GM19328 (cell line): ENCODE data around the gene SULT4A1.

Experiments used
- ATAC-seq: cut with Tn5 transposase; IDR thresholded peaks from one replicate; pipeline ENCODE4 v1.9.1; 2021; ENCODE audit warnings: mild to moderate bottlenecking, moderate library complexity; ENCODE audit not compliant: unreplicated experiment

The SULT4A1 gene

DNA sequence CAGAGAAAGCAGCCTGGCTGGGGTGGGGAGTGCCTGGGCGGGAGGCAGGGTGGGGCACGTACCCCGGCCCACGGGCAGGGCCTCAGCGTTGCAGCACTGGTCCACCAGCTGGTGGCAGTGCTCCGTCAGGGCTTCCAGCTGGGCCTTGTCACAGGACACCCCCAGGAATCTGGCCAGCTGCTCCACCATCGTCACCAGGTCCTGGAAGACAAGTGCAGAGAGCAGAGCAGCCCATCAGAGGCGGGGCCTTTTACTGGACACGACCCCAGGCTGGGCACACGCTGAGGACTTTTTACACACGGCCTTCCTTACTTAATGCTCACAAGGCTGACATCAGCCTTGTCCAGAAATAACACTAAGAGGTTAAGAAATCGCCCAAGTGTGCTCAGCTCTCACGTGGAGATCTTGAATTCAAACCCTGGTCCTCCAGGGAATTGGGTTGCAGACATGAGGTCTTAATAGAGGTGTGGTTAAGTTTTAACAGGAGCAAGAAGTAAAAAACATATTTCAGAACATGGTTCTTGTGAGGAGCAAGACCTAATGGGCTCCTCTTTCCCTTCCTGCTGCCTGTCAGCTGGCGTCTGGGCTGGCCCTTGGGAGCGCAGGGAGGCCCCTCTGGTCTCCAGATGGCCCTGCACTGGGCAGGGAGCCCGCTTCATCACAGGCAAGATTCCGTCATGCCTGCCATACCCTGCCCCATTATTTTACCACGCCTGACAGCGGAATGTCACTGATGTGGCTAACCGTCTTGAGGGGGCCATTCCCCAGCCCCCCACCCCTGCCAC lies 33.1 kb downstream of the SULT4A1 start:
- no peak for ATAC-seq

DNA sequence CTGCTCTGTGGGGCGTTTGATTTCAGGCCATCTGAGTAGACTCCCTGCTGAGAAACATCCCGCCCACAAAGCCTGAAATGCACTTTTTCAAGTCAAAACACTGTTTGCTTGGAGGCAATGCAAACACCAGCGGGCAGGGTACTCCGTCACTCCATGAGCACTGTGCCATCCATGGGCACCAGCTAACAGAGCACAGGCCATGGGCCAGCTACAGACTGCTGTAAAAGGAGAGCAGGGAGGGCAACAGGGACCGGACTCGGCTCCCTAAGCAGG lies 33.7 kb downstream of the SULT4A1 start:
- no peak for ATAC-seq

DNA sequence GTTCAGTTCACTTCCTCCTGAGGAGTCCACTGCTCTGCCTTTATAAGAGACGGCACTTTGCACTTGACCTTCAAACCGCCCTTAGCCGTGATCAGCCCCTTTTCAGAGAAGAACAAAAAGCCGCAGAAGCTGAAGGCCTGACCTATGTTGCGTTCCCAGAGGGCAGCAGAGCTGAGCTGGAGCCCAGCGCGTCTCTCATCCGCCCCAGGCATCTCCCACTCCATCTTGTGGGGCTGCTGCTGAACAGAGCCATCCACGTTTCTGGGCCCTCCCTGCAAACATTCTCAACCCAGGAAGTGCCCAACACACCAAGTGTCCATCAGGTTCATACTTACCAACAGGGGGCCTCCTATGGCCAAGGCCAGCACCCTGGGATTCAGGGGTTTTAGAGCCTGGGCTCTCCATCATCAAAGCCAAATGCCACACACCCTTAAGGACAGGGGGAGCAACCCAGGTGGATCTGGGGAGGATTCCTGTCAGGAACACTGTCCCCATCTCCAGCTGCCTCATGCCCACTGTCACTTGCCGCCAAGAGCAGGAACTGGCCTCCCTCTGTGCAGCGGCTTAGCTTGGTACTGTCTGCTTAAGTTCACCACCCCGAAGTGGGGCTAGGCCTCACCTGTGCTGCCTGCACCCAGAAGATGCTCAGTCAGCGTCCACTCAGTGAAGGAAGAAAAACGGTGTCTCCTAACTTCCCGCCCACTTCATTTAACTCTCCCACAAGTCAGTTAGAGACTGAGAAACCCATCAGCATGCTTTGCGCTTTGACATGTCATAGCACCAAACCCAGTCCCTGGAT lies 34.2 kb downstream of the SULT4A1 start:
- ATAC-seq: no peak

DNA sequence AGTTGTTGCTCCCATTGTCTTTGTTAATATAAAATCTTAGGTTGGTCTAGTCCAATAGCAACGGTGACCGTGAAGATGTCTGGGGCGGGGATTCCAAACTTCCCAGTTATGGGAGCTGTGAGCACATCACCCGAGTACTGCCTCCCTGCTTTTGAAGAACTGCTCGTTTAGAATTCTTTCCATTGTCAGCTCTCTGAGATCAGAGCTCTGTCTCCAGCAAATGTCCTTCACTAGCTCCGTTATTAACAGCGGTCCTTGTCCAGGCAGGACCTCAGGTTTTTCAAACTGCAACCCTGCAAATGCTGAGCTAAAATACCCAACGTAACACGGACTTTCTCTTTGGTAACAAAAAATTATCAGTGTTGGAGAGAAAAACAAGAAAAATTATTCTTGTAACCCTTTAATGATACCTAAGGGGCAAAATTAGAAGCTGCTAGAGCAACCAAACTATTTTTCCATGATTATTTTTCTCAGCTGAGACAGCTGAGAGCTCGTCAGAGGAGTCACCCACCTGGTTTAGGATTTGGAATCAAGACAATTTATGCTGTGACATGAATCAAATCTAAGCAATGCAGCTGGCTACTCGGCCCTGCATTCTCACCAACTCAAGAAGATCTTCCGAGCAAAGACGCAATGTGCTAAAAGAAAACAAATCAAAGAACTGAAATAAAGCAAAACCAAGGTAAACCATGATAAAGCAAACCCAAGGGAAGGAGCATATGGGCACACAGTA lies 35.1 kb downstream of the SULT4A1 start:
- ATAC-seq: no peak

DNA sequence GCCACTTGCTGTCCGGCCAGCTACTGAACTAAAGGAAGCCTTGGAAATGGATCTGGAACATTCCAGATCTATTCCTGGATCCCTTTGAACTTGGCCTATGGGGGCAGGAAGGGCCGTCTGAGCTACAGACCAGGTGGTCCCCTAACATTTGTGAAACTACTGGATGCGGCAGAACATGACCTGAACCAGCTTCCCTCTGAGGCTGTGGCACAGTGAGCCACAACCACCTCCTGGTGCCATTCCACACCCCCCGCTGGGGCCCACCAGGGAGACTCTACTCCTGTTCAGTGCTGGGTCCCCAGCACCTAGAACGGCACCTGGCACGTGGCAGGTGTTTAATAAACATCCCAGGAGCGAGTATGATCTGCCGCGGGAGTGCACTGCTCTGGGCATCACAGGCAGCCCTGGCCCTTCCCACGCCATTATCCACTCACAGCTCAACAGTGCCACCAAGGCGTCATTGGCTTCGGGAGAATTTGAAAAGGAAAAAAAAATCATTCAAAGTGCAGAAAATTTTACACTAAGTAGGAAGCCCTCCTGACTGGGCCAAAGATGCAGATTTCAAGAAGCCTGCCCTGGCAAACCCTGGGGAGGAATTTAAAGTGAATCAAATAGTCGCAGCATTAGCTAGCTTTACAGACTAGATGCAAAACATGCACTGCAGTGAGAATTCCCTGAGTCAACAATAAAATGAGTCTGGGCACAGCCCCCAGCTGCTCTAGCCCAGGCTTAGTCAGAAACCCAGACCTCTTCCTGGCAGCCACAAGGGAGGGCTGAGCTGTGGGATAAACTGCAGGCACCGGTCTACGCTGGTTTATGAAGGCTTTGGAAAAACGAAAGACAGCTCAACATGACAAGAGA lies 35.9 kb downstream of the SULT4A1 start:
- ATAC-seq: no peak

DNA sequence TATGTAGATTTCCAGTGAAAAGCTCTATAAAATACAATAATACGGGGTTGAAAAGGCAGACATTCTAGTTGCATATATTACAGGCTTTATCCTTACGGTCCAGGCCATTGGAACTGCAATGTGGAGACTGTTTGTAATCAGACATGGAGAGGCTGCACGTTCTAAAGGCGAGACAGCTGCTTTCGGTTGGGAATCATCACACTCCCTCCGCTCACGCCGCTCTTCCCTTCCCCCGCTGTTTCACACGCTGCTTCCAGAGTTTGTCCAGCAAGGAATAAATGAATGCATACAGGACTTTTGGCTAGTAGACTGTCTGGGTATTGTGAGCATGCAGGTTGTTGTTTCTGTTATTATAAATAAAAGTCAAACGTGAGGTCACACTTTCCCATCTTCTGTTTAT lies 36.7 kb downstream of the SULT4A1 start:
- ATAC-seq: no peak

DNA sequence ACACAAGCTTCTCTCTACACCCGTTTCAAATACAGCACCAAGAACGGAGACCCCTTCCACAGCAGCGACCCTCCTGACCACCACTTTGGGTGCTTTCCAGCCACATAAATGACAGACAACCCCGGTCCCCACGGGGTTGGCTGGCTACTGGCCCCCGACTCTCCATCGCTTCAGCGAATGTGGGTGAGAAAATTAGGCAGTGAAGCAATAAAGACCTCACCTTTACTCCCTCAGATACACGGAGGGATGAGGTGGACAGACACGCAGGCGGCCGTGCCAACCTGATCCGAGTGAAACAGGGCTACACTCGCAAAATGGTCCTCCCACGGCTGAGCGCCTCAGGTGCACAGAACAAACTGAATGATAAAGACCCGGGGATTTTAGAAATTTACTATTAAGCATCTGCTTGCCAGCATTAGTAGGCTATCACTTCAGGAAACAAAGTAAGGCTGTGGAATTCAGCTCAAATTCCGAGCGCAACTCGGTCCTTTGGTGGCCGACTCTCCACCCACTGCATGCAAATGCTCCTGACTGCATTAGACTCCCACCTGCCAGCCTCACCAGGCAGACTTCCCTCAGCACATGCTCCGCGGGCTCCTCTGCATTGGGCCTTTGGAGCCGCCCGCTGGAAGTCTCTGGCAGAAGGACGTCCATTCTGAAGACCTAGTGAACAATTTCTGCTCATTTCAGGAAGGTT lies 37.4 kb downstream of the SULT4A1 start:
- ATAC-seq: no peak

DNA sequence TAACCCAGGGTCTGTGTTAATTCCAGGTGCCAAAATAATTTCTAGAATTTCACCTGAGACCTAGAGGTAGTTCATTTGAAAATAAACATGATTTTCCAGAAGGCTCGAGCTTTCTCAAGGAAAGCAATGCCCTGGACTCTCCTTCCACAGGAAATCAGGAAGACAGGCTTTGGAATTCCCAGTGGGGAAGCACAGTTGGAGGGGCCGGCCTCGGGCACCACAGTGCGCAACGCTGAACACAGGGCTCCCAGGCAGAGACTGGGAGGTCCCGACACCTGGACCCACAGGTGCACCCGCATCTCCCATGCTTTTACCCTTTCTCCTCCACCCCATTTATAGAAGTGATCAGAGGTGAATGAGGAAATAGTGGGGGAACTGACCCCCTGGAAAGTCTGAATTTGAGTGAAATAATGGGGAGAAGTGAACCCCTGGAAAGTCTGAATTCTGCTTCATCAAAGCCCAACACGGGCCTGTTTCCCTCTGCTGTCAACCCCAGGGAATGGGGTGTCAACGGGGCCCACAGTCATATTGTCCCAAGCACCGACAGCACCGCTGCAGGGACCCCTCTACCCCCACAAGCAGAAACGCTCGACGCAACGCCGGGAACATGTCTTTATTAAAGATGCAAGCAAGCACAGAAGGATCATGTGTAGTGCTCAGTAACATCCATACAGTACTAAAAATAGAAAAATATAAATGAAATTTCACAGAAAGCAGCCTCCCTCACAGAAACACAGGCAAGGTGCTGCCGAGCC lies 38.2 kb downstream of the SULT4A1 start:
- ATAC-seq: no peak

DNA sequence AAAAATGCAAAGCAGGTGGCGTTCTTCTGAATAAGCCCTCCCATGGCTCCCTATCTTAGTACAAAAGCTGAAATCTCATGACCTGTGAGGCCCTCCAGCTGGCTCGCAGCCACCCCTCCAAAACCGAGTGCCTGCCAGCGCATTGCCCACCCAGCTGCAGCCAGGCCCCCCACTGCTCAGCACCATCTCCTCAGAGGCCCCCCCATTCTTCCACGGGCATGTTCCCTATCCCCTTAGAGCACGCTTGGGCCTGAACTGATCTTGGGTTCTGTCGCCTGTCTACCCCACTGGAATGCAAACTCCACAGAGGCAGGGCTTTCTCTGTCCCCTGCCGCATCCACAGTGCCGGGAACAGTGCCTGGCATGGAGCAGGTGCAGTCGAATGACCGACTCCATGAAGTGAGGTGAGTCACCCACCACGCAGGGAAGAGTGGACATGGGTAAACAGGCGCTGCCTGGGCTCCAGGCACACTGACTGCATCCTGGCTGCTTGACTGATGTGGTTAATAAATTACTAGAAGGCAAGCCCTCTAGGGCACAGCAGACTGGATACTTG lies 38.9 kb downstream of the SULT4A1 start:
- ATAC-seq: no peak

DNA sequence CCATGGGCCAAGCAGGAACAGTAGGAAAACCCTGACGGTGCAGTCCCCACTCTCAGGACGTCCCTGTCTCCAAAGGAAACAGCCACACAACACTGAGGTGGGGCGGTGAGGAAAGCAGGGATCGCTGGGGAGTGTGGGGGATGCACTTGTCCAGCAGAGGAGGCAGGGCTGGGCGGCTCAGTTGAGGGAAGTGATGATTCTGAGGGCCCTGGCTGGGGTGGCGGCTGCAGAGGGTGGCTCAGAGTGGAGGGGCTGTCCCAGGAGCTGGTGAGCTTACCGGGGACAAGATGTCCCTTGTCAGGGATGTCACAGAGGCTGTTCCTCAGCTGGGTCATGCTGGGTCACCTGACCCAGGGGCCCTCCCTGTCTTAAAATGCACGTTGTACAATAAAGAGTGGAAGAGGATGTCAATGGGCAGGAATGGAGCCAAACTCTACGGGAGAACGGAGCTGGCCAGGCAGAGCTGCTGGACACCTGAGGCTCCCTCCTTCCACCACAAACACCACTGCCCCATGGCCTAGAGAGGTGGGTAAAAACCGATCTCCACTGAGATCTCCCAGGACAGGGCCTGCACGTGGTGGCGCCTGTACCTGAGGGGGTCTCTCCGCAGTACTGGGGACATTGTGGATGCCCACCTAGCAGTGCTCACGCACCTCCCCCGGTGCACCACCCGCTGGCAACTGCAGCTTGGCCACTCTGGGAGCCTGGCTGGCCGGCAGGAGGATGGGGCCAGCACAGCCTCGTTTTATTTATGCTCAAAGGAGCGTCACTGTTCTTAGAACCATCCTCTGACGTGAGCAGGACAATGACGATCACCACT lies 40.5 kb downstream of the SULT4A1 start:
- ATAC-seq: no peak

DNA sequence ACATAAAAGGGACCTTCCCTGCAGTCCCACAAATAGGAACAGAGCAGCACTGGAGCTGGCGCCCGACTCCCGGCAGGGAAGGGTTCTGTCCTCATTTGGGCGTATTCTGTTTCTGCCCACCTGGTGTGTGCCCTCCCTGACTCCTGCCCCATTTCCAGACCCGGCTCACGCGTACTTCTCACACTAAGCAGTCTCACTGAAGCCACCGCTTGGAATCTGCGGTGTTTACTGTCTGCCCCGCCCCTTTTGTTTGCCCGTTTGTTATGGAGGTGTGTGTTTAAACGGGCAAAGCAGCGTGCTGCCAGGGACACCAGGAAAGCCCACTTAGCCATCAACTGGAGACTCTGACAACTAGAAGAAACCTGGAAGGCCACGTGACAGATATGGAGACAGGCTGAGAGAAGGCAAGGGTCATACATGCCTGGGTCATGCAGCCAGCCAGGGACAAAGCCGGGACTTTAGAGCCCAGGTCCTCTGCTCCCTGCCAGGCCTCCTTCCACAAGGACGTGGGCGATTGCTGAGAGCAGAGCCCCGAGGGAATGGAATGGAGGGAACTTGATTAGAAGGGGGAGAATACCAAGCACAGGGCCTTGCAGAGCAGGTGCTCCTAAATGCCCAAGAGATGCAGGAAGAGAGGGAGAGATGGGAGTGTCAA lies 41.5 kb downstream of the SULT4A1 start:
- no peak for ATAC-seq

DNA sequence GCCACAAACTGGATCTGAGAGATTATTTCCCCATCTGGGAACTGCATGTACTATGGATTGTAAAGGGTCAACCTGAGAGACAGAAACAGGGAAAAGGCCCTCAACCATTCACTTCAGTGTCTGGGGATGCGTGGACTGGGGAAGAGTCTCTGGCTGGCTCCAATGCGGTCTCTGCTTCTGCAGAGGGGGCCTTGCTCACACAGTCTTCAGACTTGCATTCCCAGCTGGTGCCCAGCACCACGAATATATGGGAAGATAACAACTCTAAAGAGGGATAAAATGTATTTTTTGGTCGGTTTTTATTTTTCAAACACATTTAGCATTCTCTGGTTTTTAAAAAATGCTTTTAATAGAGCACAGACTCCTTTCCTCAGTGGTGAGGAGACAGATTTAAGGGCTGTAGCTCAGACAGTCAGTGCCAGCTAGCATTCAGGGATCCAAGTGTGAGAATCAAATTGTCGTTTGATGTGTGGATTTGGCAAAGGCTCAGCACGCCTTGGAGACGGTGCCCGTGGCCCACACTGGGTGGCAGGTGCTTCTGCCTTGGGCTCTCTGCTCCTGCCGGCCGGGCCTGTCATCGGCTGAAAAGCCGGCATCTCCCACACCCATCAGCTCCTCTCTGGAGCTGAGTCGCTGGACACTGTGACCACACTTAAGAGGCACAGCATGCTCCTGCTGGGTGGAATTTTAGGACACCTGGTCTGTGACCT lies 42.2 kb downstream of the SULT4A1 start:
- no peak for ATAC-seq

DNA sequence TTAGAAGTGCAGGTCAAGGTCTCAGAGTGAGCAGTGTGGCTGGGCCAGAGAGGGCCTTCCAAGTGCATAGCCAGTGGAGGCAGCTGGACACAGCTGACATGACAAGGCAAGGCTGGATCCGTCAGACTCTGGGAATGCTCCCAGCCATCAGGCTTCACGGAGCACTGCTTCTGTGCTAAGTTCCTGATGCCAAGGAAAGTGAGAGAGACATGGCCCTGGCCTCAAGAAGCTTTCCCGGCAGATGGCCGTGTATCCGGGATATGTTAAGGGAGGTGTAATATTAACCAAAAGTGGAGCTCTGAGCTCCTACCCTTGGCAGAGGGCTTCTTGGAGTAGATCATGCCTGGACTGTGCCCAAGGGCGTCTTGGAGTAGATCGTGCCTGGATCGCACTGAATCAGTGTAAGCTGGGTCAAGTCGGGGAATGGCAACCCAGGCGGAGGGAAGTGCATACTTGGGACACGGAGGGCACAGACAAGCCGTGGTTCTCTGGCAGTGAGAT lies 42.8 kb downstream of the SULT4A1 start:
- ATAC-seq: no peak

DNA sequence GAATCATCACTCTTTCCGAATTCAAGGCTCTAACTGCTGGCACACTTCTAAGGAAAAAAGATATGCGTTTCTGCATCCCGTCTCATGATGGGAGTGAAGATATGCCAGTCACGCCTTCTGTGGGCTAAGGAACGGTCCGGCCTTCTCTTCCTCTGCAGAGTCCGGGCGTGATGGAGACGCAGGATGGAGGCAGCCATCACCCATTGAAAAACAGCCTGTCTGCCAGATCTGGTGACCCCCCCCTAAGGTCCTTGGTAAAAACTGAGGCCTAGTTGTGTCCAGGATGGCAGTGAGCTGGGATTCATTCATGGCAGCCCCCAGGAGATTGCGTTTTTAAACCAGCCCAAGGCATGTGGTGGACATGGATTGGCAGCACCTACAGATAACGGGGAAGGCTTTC lies 43.3 kb downstream of the SULT4A1 start:
- ATAC-seq: no peak

DNA sequence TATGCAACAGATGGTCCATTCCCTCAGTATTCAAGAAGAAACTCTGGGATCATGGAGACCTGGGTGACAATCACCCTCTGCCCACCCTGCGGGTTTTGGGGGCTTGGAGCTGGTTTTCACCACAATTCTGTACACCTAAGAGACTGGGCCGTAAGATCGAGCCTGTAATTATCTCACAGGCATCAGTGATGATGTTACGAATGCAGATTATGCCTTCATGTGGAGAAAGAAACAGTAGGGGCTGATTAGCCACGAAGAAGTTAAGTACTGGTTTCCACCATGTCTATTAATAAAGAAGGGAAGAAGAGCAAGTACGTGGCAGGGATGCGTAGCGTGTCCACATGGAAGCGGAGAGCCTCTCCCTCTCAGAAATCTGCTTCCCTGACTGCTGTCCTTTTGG lies 44.9 kb downstream of the SULT4A1 start:
- ATAC-seq: no peak

DNA sequence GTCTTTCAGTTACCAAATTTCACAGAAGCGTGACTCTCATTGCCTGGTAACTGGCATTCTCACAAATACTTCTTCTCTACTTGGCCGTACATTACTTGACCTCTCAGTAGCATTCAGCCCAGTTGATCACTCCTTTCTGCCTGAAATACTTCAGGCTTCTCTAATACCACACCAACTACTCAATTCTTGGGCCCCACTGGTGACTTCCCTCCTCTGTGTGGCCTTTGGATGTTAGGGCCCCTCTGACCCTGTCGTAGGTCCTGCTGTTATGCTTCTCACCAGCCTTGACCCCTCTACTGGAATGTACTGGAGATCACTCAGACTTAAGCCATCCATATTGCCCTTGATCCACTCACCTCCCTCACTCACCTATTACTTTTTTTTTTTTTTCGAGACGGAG lies 48.0 kb downstream of the SULT4A1 start:
- ATAC-seq: no peak

DNA sequence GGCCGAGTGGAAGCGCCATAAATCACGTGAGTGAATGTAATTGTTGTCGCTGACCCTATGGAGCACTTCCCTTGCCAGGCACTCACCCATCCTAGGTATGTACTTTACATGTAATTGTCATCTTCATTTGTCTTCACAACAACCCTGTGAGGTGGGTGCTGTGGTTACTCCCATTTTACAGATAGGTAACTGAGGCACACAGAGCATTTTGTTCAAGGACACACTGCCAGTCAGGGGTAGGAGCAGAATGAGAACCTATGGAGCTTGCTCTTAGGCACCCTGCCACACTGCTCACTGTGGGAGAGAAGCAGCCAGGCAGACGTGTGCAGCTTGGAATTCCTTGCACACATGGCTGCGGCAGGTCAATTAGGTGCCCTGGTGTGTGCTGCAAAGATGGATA lies 49.4 kb downstream of the SULT4A1 start:
- no peak for ATAC-seq
